Osteoblast (primary cell): ENCODE data around the gene ABCA4. TPM values are rescaled to one million over a fixed set of nuclear protein-coding genes. Genes with fewer than 3 reads are reported as not detected.

Experiments
- DNase-seq: peaks from one replicate; pipeline ENCODE4 v3.0.0; 2011; ENCODE audit warnings: low spot score, mixed read lengths; ENCODE audit not compliant: insufficient read length; ENCODE audit errors: missing footprints
- H2AFZ ChIP-seq: 2 replicates; pipeline ENCODE4 v1.6.0; 2011; ENCODE audit warnings: mild to moderate bottlenecking, low read length
- H3K27ac ChIP-seq: 2 replicates; pipeline ENCODE4 v1.5.1; 2011; ENCODE audit warnings: mild to moderate bottlenecking, low read depth, low read length, moderate library complexity
- H3K27me3 ChIP-seq: 2 replicates; pipeline ENCODE4 v1.6.0; 2012; ENCODE audit warnings: mild to moderate bottlenecking, control low read depth, inconsistent platforms, low read length, moderate library complexity; ENCODE audit not compliant: insufficient read depth
- H3K36me3 ChIP-seq: 2 replicates; pipeline ENCODE4 v1.5.1; 2011; ENCODE audit warnings: mild to moderate bottlenecking, low read length, control low read depth, moderate library complexity; ENCODE audit not compliant: insufficient read depth
- H3K4me1 ChIP-seq: 2 replicates; pipeline ENCODE4 v1.5.1; 2011; ENCODE audit warnings: mild to moderate bottlenecking, low read length, control low read depth, moderate library complexity; ENCODE audit not compliant: insufficient read depth
- H3K4me2 ChIP-seq: 2 replicates; pipeline ENCODE4 v1.6.0; 2011; ENCODE audit warnings: mild to moderate bottlenecking, low read length; ENCODE audit not compliant: insufficient read depth
- H3K4me3 ChIP-seq: fragments of 200-600 bp; sonication (generic); 3 replicates; pipeline ENCODE4 v1.5.1; 2012; ENCODE audit warnings: mild to moderate bottlenecking, low read length, inconsistent platforms; ENCODE audit not compliant: insufficient read depth
- H3K79me2 ChIP-seq: 2 replicates; pipeline ENCODE4 v1.6.0; 2012; ENCODE audit warnings: mild to moderate bottlenecking, low read length, control low read depth, inconsistent platforms; ENCODE audit not compliant: insufficient read depth
- H3K9me3 ChIP-seq: 2 replicates; pipeline ENCODE4 v1.5.1; 2011; ENCODE audit warnings: low read depth, low read length, control low read depth
- H4K20me1 ChIP-seq: 2 replicates; pipeline ENCODE4 v1.6.0; 2012; ENCODE audit warnings: mild to moderate bottlenecking, low read length, control low read depth; ENCODE audit not compliant: insufficient read depth
- CTCF ChIP-seq: IDR thresholded peaks from 2 replicates; pipeline ENCODE4 v1.5.1; 2011; ENCODE audit warnings: mild to moderate bottlenecking, low read depth, low read length, moderate library complexity; ENCODE audit errors: extremely low read depth
- total RNA-seq: library from RNA; depleted of rRNA; stranded (reverse); fragments of >200 nt; gene quantifications from 2 replicates; pipeline ENCODE4 v1.2.3, GENCODE V29; 2012

ABCA4 gene
- total RNA-seq, 1 donor, result 1.1 TPM

- Histone ChIP-seq H3K4me2 (no peak overlapping the region), H3K4me3 (no peak overlapping the region), H3K27ac (no peak overlapping the region), H3K36me3 (no peaks in the 10 kb centered on the region), H3K79me2 (no peaks in the 10 kb centered on the region), H2AFZ (no peak overlapping the region), H3K4me1 (peaks cover 23% of the 10 kb centered on the region), H3K27me3 (no peaks in the 10 kb centered on the region), H4K20me1 (no peaks in the 10 kb centered on the region), H3K9me3 (no peaks in the 10 kb centered on the region)
- TF ChIP-seq CTCF, result no peak
- DNase-seq, result no peak
Observed at GRCh38 chr1:94056171-94056570, 64.8 kb downstream of the ABCA4 start.

- no peak for TF ChIP-seq CTCF
- H2AFZ ChIP-seq, result peak overlapping the region; percentile 22
- H3K27ac ChIP-seq, result no peak overlapping the region
- no peaks in the 10 kb centered on the region for H3K27me3 ChIP-seq
- H3K4me2 ChIP-seq, result peak overlapping the region; percentile 11
- DNase-seq, result no peak
- H3K36me3 ChIP-seq, result no peaks in the 10 kb centered on the region
- peaks cover 29% of the 10 kb centered on the region for H3K4me1 ChIP-seq
- H3K79me2 ChIP-seq, result no peaks in the 10 kb centered on the region
- H3K9me3 ChIP-seq, result no peaks in the 10 kb centered on the region
- H4K20me1 ChIP-seq, result no peaks in the 10 kb centered on the region
- peak overlapping the region; percentile 9 for H3K4me3 ChIP-seq
Observed at GRCh38 chr1:94055459-94056122, 65.4 kb downstream of the ABCA4 start.

GRCh38 chr1:94050675-94051074 lies 70.3 kb downstream of the ABCA4 start:
- H3K9me3 ChIP-seq, result no peaks in the 10 kb centered on the region
- H3K79me2 ChIP-seq, result no peaks in the 10 kb centered on the region
- H3K4me3 ChIP-seq, result no peak overlapping the region
- no peaks in the 10 kb centered on the region for H3K36me3 ChIP-seq
- no peaks in the 10 kb centered on the region for H4K20me1 ChIP-seq
- H3K4me2 ChIP-seq, result no peak overlapping the region
- peaks cover 46% of the 10 kb centered on the region for H3K4me1 ChIP-seq
- no peak overlapping the region for H2AFZ ChIP-seq
- H3K27me3 ChIP-seq, result no peaks in the 10 kb centered on the region
- TF ChIP-seq CTCF, result no peak
- peak overlapping the region; percentile 56 for H3K27ac ChIP-seq
- DNase-seq, result no peak

GRCh38 chr1:94050254-94050653 lies 70.7 kb downstream of the ABCA4 start:
- peaks cover 42% of the 10 kb centered on the region for H3K4me1 ChIP-seq
- no peak overlapping the region for H2AFZ ChIP-seq
- H3K4me2 ChIP-seq, result no peak overlapping the region

More at GRCh38 chr1:94050254-94050653, 70.7 kb downstream of the ABCA4 start:
- Histone ChIP-seq H3K27ac (peak overlapping the region; percentile 56), H3K36me3 (no peaks in the 10 kb centered on the region), H3K9me3 (no peaks in the 10 kb centered on the region), H3K79me2 (no peaks in the 10 kb centered on the region), H3K4me3 (no peak overlapping the region), H3K27me3 (no peaks in the 10 kb centered on the region), H4K20me1 (no peaks in the 10 kb centered on the region)
- no peak for DNase-seq
- no peak for TF ChIP-seq CTCF
